IPS DF 6.9 (cell line): Measurements from ENCODE around the gene SLC9A8.

Experiments
- DNase-seq: peaks from one replicate; pipeline ENCODE4 v3.0.0-alpha.2; 2013; ENCODE audit warnings: low read depth, low spot score
- H3K27ac ChIP-seq: one replicate; pipeline ENCODE4 v1.5.1; 2013; ENCODE audit warnings: low read length, control low read depth
- H3K27me3 ChIP-seq: 2 replicates; pipeline ENCODE4 v1.6.1; 2013; ENCODE audit warnings: mild to moderate bottlenecking, low read length; ENCODE audit not compliant: control insufficient read depth, insufficient read depth
- H3K36me3 ChIP-seq: 2 replicates; pipeline ENCODE4 v1.6.1; 2013; ENCODE audit warnings: low read length; ENCODE audit not compliant: control insufficient read depth, insufficient read depth
- H3K4me1 ChIP-seq: 2 replicates; pipeline ENCODE4 v1.6.1; 2013; ENCODE audit warnings: low read length; ENCODE audit not compliant: control insufficient read depth, insufficient read depth
- H3K4me3 ChIP-seq: 2 replicates; pipeline ENCODE4 v1.5.1; 2013; ENCODE audit warnings: mild to moderate bottlenecking, low read length
- H3K9me3 ChIP-seq: 2 replicates; pipeline ENCODE4 v1.6.1; 2013; ENCODE audit warnings: low read length, inconsistent platforms; ENCODE audit not compliant: control insufficient read depth, insufficient read depth
- WGBS: extraction: QIAGEN DNeasy Blood & Tissue Kit; methylation state at CpG from one replicate; pipeline ENCODE4 v1.1.7; 2013; ENCODE audit warnings: mixed read lengths, missing lambda C conversion rate; ENCODE audit not compliant: insufficient read length, insufficient coverage; 5-methylcytosine and 5-hydroxymethylcytosine counted together

SLC9A8 gene

GRCh38 chr20:49814057-49814694, 1.5 kb downstream of the SLC9A8 start:
- 100% methylated on average over 3 of the region's 5 CpGs for WGBS
- 0 out of 2 replicates have a peak, but pooled peaks cover 3% of the 10 kb centered on the region for H3K36me3 ChIP-seq
- no peak overlapping the region for H3K27ac ChIP-seq
- no peaks in the 10 kb centered on the region for H3K9me3 ChIP-seq
- H3K27me3 ChIP-seq, result no peaks in the 10 kb centered on the region
- no peak for DNase-seq
- H3K4me3 ChIP-seq, result no peak overlapping the region
- peaks cover 2% of the 10 kb centered on the region; the same call in 1 of the 2 replicates for H3K4me1 ChIP-seq

- H3K4me3 ChIP-seq, result no peak overlapping the region
- no peak for DNase-seq
- no peaks in the 10 kb centered on the region for H3K9me3 ChIP-seq
- H3K36me3 ChIP-seq, result 0 out of 2 replicates have a peak, but pooled peaks cover 3% of the 10 kb centered on the region
- H3K27me3 ChIP-seq, result no peaks in the 10 kb centered on the region
- H3K4me1 ChIP-seq, result no peaks in the 10 kb centered on the region; the same call in 1 of the 2 replicates
- WGBS, result no CpG with 5 or more reads among the region's 1 CpG
- H3K27ac ChIP-seq, result no peak overlapping the region
Observed at GRCh38 chr20:49818816-49819215, 6.2 kb downstream of the SLC9A8 start.

GRCh38 chr20:49819702-49820101, 7.1 kb downstream of the SLC9A8 start:
- WGBS, result no CpG with 5 or more reads among the region's 3 CpGs
- no peak overlapping the region for H3K27ac ChIP-seq
- no peaks in the 10 kb centered on the region for H3K27me3 ChIP-seq
- H3K36me3 ChIP-seq, result 0 out of 2 replicates have a peak, but pooled peaks cover 3% of the 10 kb centered on the region
- no peaks in the 10 kb centered on the region for H3K9me3 ChIP-seq
- H3K4me3 ChIP-seq, result no peak overlapping the region
- DNase-seq, result no peak
- no peaks in the 10 kb centered on the region for H3K4me1 ChIP-seq

GRCh38 chr20:49821381-49821780, 8.8 kb downstream of the SLC9A8 start:
- Histone ChIP-seq H3K27me3 (no peaks in the 10 kb centered on the region), H3K9me3 (no peaks in the 10 kb centered on the region), H3K4me3 (no peak overlapping the region), H3K36me3 (no peaks in the 10 kb centered on the region), H3K27ac (no peak overlapping the region), H3K4me1 (no peaks in the 10 kb centered on the region)
- WGBS, result no CpG with 5 or more reads among the region's 2 CpGs
- DNase-seq, result no peak

- no peak overlapping the region for H3K27ac ChIP-seq
- H3K27me3 ChIP-seq, result no peaks in the 10 kb centered on the region
- H3K4me3 ChIP-seq, result no peak overlapping the region
- no peaks in the 10 kb centered on the region for H3K4me1 ChIP-seq
- H3K36me3 ChIP-seq, result no peaks in the 10 kb centered on the region
- WGBS, result no CpG with 5 or more reads among the region's 2 CpGs
- no peaks in the 10 kb centered on the region for H3K9me3 ChIP-seq
- DNase-seq, result no peak
Observed at GRCh38 chr20:49821870-49822331, 9.3 kb downstream of the SLC9A8 start.

GRCh38 chr20:49823152-49823847, 10.7 kb downstream of the SLC9A8 start:
- Histone ChIP-seq H3K9me3 (no peaks in the 10 kb centered on the region), H3K27me3 (no peaks in the 10 kb centered on the region), H3K4me3 (no peak overlapping the region), H3K36me3 (no peaks in the 10 kb centered on the region), H3K4me1 (no peaks in the 10 kb centered on the region), H3K27ac (no peak overlapping the region)
- WGBS, result no CpG with 5 or more reads among the region's 2 CpGs
- DNase-seq, result no peak

- no peaks in the 10 kb centered on the region for H3K4me1 ChIP-seq
- no peaks in the 10 kb centered on the region for H3K36me3 ChIP-seq
- DNase-seq, result no peak
- no CpG with 5 or more reads among the region's 2 CpGs for WGBS
- H3K27me3 ChIP-seq, result no peaks in the 10 kb centered on the region
- H3K9me3 ChIP-seq, result no peaks in the 10 kb centered on the region
- H3K27ac ChIP-seq, result no peak overlapping the region
- H3K4me3 ChIP-seq, result no peak overlapping the region
Observed at GRCh38 chr20:49824206-49824605, 11.6 kb downstream of the SLC9A8 start.

GRCh38 chr20:49825521-49826033, 12.9 kb downstream of the SLC9A8 start:
- Histone ChIP-seq H3K27ac (no peak overlapping the region), H3K36me3 (no peaks in the 10 kb centered on the region), H3K4me3 (no peak overlapping the region), H3K27me3 (no peaks in the 10 kb centered on the region), H3K4me1 (no peaks in the 10 kb centered on the region), H3K9me3 (no peaks in the 10 kb centered on the region)
- WGBS, result no CpG with 5 or more reads among the region's 7 CpGs
- DNase-seq, result no peak

- Histone ChIP-seq H3K27ac (no peak overlapping the region), H3K27me3 (no peaks in the 10 kb centered on the region), H3K4me3 (no peak overlapping the region), H3K9me3 (no peaks in the 10 kb centered on the region), H3K4me1 (peaks cover 2% of the 10 kb centered on the region; the same call in 1 of the 2 replicates), H3K36me3 (no peaks in the 10 kb centered on the region)
- WGBS, result no CpG with 5 or more reads among the region's 11 CpGs
- DNase-seq, result no peak
Observed at GRCh38 chr20:49831022-49831769, 18.6 kb downstream of the SLC9A8 start.
